Astrocyte of the spinal cord (primary cell): ENCODE data around the gene DAZL.
A peak's percentile ranks its signal among the peaks of the same experiment; 100 is the strongest.

ENCODE experiments used
- DNase-seq: peaks from one replicate; pipeline ENCODE4 v3.0.0; 2011; ENCODE audit warnings: low read depth, low spot score
- H3K4me3 ChIP-seq: 2 replicates; pipeline ENCODE4 v1.5.1; 2011; ENCODE audit warnings: low read depth, mild to moderate bottlenecking, low read length, moderate library complexity
- CTCF ChIP-seq: IDR thresholded peaks from 2 replicates; pipeline ENCODE4 v1.5.1; 2012; ENCODE audit warnings: low read depth, mild to moderate bottlenecking, low read length, inconsistent platforms
- in situ Hi-C: cut with HindIII; loops from 2 replicates; pipeline ENCODE4 v1.10.0; 2017; ENCODE audit warnings: low sequenced_read_pairs

Gene DAZL

GRCh38 chr3:16548721-16549120 is 56.5 kb downstream of the DAZL start:
- TF ChIP-seq CTCF: no peak
- in situ Hi-C loops: no loop called here
- H3K4me3 ChIP-seq: no peak overlapping the region
- DNase-seq: peak; percentile 84

- in situ Hi-C loops: no loop called here
- no peak overlapping the region for H3K4me3 ChIP-seq
- no peak for TF ChIP-seq CTCF
- DNase-seq: no peak
These were observed 57.5 kb downstream of the DAZL start for GRCh38 chr3:16547561-16548357.

- in situ Hi-C loops: no loop called here
These were observed 58.8 kb downstream of the DAZL start for GRCh38 chr3:16546186-16547010.

DNA sequence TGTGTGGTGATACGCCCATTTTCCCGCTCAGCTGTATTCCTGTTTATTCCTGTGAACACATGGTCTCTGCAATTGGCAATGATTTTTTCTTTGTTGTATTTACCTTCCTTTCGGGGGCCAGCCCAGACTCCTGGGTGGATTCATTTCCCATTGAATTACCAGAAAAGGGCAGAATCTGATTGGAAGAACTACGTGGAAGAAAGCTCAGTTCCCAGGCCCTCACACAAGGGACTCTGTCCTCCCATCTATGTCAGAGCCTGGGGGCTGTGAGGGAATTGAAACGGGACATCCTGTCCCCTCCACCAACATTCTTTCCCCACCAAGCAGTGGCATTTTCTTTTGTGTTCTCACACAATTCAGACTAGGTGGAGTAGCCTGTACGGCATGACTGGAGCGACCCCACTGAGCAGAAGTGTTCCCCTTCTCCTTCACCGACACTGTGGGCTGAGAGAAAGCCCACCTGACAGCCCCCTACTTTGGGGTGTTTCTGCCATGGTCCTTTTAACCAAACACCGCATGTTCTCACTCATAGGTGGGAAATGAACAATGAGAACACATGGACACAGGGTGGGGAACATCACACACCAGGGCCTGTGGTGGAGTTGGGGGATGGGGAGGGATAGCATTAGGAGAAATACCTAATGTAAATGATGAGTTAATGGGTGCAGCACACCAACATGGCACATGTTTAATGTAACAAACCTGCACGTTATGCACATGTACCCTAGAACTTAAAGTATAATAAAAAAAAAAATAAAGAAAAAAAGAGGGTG is 59.6 kb downstream of the DAZL start:
- TF ChIP-seq CTCF: no peak
- in situ Hi-C loops: no loop called here
- DNase-seq: no peak
- no peak overlapping the region for H3K4me3 ChIP-seq

More at GRCh38 chr3:16546186-16547010, 58.8 kb downstream of the DAZL start:
- H3K4me3 ChIP-seq: no peak overlapping the region
- TF ChIP-seq CTCF: no peak
- DNase-seq: no peak

- no peak for DNase-seq
- no peak overlapping the region for H3K4me3 ChIP-seq
- no peak for TF ChIP-seq CTCF
- in situ Hi-C loops: no loop called here
These were observed 61.9 kb downstream of the DAZL start for GRCh38 chr3:16543242-16543864.

GRCh38 chr3:16538507-16538906 is 66.7 kb downstream of the DAZL start:
- in situ Hi-C loops: no loop called here
- no peak overlapping the region for H3K4me3 ChIP-seq
- DNase-seq: no peak
- TF ChIP-seq CTCF: no peak
